GM21381 (cell line): ENCODE data around the gene SAYSD1.

Source experiments
- ATAC-seq: cut with Tn5 transposase; IDR thresholded peaks from one replicate; pipeline ENCODE4 v1.9.1; 2021; ENCODE audit warnings: mild to moderate bottlenecking, moderate library complexity; ENCODE audit not compliant: unreplicated experiment

Gene SAYSD1

GRCh38 chr6:39058471-39059147, 56.4 kb downstream of the SAYSD1 start:
- no peak for ATAC-seq

- ATAC-seq: no peak
These were observed 57.5 kb downstream of the SAYSD1 start for GRCh38 chr6:39057251-39058155.

- no peak for ATAC-seq
These were observed 58.3 kb downstream of the SAYSD1 start for GRCh38 chr6:39056681-39057080.

GRCh38 chr6:39056191-39056590, 58.8 kb downstream of the SAYSD1 start:
- no peak for ATAC-seq

GRCh38 chr6:39055661-39056060, 59.3 kb downstream of the SAYSD1 start:
- no peak for ATAC-seq

- no peak for ATAC-seq
These were observed 60.3 kb downstream of the SAYSD1 start for GRCh38 chr6:39054577-39055142.
